Measurements from ENCODE around the gene RFK. TPM values are rescaled to one million over a fixed set of nuclear protein-coding genes. Genes with fewer than 3 reads are reported as not detected.

The RFK gene
- total RNA-seq, 1 experiment from 2014 or later: 12.0 TPM

GRCh38 chr9:76431601-76432000 lies 37.4 kb upstream of the RFK start:
- no peak overlapping the region for H2BK12ac ChIP-seq (ENCODE audit: insufficient read length, low read depth, low read length)
- no peak overlapping the region for H3K9ac ChIP-seq (ENCODE audit: extremely low read depth, insufficient read length, low read length)
- no peak overlapping the region for H4K91ac ChIP-seq (ENCODE audit: insufficient read length, low read depth, low read length)
- H4K5ac ChIP-seq (ENCODE audit: insufficient read length, low read depth, low read length): no peak overlapping the region
- H3K27ac ChIP-seq (ENCODE audit: insufficient read length, low read depth, low read length): no peak overlapping the region
- peak; percentile 61 for DNase-seq
- no peak overlapping the region for H3K4me2 ChIP-seq (ENCODE audit: insufficient read depth, insufficient read length, low read length)
- no peaks in the 10 kb centered on the region for H3K27me3 ChIP-seq (ENCODE audit: insufficient read depth, low read length)
- H3K79me1 ChIP-seq (ENCODE audit: insufficient read depth, low read depth, low read length, poor library complexity, severe bottlenecking): no peaks in the 10 kb centered on the region
- peaks cover 14 to 15% of the 10 kb centered on the region in 2 experiments for H3K4me1 Mint-ChIP-seq
- H3K9me3 Mint-ChIP-seq: no peaks in the 10 kb centered on the region; a peak in 1 of 5 replicates
- no peak overlapping the region for H3T11ph ChIP-seq (ENCODE audit: low read length)
- no peak overlapping the region for H4K8ac ChIP-seq (replicated peaks; ENCODE audit: insufficient read length, low read depth, low read length)
- H3K56ac ChIP-seq (ENCODE audit: insufficient read length, low read depth, low read length): no peak overlapping the region
- H4K20me1 ChIP-seq (ENCODE audit: control insufficient read depth, insufficient read depth, insufficient read length): no peaks in the 10 kb centered on the region
- TF ChIP-seq, protein P1, sequence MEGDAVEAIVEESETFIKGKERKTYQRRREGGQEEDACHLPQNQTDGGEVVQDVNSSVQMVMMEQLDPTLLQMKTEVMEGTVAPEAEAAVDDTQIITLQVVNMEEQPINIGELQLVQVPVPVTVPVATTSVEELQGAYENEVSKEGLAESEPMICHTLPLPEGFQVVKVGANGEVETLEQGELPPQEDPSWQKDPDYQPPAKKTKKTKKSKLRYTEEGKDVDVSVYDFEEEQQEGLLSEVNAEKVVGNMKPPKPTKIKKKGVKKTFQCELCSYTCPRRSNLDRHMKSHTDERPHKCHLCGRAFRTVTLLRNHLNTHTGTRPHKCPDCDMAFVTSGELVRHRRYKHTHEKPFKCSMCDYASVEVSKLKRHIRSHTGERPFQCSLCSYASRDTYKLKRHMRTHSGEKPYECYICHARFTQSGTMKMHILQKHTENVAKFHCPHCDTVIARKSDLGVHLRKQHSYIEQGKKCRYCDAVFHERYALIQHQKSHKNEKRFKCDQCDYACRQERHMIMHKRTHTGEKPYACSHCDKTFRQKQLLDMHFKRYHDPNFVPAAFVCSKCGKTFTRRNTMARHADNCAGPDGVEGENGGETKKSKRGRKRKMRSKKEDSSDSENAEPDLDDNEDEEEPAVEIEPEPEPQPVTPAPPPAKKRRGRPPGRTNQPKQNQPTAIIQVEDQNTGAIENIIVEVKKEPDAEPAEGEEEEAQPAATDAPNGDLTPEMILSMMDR (conservative IDR thresholded peaks at IDR 0.05): no peak
- H3K23me2 ChIP-seq (ENCODE audit: insufficient read length, low read depth, low read length, poor library complexity, severe bottlenecking): no peaks in the 10 kb centered on the region
- H3K4me3 Mint-ChIP-seq: no peak overlapping the region
- H3K79me2 ChIP-seq (ENCODE audit: insufficient read depth, low read length): no peaks in the 10 kb centered on the region
- no peak overlapping the region for H2AK5ac ChIP-seq (ENCODE audit: insufficient read length, low read length)
- no peaks in the 10 kb centered on the region for H3K36me3 Mint-ChIP-seq (ENCODE audit: insufficient read depth in 1 of 3, low read depth in 3 of 3)
- H2AFZ ChIP-seq (ENCODE audit: low read length): no peak overlapping the region
- no peak overlapping the region for H2BK15ac ChIP-seq (ENCODE audit: low read depth, low read length)
- H3K27me3 Mint-ChIP-seq (ENCODE audit: low read depth): no peaks in the 10 kb centered on the region
- H3K4ac ChIP-seq (ENCODE audit: low read depth, low read length): no peak overlapping the region
- no CpG with 5 or more reads among the region's 8 CpGs for WGBS (ENCODE audit: extremely low coverage, insufficient read length, low lambda C conversion rate)
- peak overlapping the region in 2 of 3 experiments; percentile 44 to 90; a peak in 2 of 7 replicates for H3K27ac Mint-ChIP-seq
- no peak overlapping the region for H3K14ac ChIP-seq (ENCODE audit: insufficient read depth, low read length)
- no peak overlapping the region for H2BK5ac ChIP-seq (ENCODE audit: insufficient read length, low read length)
- no peak overlapping the region for H3K23ac ChIP-seq (ENCODE audit: insufficient read length, low read depth, low read length)
- H3K18ac ChIP-seq (ENCODE audit: insufficient read length, low read depth, low read length): no peak overlapping the region
- no peak overlapping the region for H2BK20ac ChIP-seq (ENCODE audit: low read depth, low read length, poor library complexity, severe bottlenecking)
- peaks cover 4% of the 10 kb centered on the region; the same call in 1 of the 2 replicates for H3K4me1 ChIP-seq (ENCODE audit: insufficient read depth, low read length)
- no peaks in the 10 kb centered on the region for H3K9me3 ChIP-seq (ENCODE audit: control insufficient read depth, low read depth, low read length)
- no peak overlapping the region for H2BK120ac ChIP-seq (ENCODE audit: low read depth, low read length, poor library complexity, severe bottlenecking)
